Gastrocnemius medialis (tissue), 4 donors: ENCODE results near the gene PLCG2.

Source experiments
- POLR2A ChIP-seq, 2 donors: fragments of 450-650 bp; IDR thresholded peaks; one replicate each; pipeline ENCODE4 v1.6.1; 2017; ENCODE audit warnings: antibody characterized with exemption in 2 of 2, mild to moderate bottlenecking in 2 of 2, moderate library complexity in 2 of 2
- TF ChIP-seq, protein P1 (sequence below), 5 experiments: fragments of 450-650 bp in 3 of 5; fragments of 200-600 bp in 2 of 5; sonication (generic) in 2 of 5; IDR thresholded peaks in 4 of 5; conservative IDR thresholded peaks in 1 of 5; 1 replicate in 4 of 5; 2 replicates in 1 of 5; pipeline ENCODE4 v1.5.1; 2016 to 2019; ENCODE audit warnings: antibody characterized with exemption in 5 of 5, mild to moderate bottlenecking in 3 of 5, moderate library complexity in 3 of 5

DNA sequence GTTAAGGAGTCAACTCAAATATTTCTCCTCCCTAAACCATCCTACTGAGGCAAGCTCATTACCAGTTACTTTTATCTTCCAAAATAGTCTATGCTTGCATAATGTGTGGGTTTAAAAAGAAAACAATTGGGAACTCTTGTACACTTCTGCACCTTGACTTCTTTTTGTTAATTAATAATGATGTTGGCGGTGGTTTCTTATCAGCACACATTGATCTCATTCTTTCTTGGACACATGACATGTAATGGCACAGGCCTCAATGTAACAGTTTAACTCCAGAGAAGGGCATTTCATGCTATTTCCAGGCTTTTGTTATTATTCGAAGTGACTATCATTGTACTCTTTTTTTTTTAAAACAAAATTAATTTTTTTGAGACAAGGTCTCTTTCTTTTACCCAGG is 7.8 kb downstream of the PLCG2 start:
- TF ChIP-seq, protein P1, sequence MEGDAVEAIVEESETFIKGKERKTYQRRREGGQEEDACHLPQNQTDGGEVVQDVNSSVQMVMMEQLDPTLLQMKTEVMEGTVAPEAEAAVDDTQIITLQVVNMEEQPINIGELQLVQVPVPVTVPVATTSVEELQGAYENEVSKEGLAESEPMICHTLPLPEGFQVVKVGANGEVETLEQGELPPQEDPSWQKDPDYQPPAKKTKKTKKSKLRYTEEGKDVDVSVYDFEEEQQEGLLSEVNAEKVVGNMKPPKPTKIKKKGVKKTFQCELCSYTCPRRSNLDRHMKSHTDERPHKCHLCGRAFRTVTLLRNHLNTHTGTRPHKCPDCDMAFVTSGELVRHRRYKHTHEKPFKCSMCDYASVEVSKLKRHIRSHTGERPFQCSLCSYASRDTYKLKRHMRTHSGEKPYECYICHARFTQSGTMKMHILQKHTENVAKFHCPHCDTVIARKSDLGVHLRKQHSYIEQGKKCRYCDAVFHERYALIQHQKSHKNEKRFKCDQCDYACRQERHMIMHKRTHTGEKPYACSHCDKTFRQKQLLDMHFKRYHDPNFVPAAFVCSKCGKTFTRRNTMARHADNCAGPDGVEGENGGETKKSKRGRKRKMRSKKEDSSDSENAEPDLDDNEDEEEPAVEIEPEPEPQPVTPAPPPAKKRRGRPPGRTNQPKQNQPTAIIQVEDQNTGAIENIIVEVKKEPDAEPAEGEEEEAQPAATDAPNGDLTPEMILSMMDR (IDR thresholded peaks at IDR 0.05 in 4 of 5, conservative IDR thresholded peaks at IDR 0.05 in 1 of 5): no peak
- no peak for TF ChIP-seq POLR2A (IDR thresholded peaks at IDR 0.05)
